B cell (primary cell): ENCODE data around the gene COL11A2.

Experiments
- EZH2 ChIP-seq: IDR thresholded peaks from 2 replicates; pipeline ENCODE4 v1.6.1; 2012; ENCODE audit warnings: borderline replicate concordance, low read depth, mild to moderate bottlenecking, moderate library complexity, low read length; ENCODE audit not compliant: insufficient read depth, poor library complexity, severe bottlenecking
- TF ChIP-seq, protein P1 (sequence below): fragments of 200-600 bp; IDR thresholded peaks from one replicate; pipeline ENCODE4 v1.8.0; 2022; ENCODE audit warnings: antibody characterized with exemption, mild to moderate bottlenecking

DNA sequence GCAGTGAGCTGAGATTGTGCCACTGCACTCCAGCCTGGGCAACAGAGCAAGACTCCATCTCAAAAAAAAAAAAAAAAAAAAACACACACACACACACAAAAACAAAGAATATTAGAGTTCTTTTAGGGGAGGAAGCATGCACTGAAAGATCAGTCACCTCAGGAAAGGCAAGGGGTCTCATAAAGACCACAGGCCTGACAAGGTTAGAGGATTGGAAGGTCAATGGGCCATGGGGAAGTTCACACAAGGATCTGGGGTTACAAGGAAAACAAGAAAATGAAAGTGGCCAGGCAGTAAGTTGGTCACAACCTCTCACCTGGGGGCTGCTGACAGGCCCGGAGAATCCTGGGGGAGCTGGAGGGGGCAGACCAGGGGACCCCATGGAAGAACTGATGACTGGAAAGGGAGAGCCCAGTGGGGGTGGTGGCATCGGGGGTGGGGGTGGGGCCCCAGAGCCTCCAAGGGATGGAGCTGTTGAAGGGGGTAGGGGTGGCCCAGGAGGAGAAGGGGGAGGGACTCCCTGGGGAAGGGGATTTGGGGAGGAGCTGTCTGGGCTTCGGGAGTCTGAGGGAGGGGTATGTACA is 6.7 kb upstream of the COL11A2 start:
- no peak for TF ChIP-seq EZH2
- TF ChIP-seq, protein P1, sequence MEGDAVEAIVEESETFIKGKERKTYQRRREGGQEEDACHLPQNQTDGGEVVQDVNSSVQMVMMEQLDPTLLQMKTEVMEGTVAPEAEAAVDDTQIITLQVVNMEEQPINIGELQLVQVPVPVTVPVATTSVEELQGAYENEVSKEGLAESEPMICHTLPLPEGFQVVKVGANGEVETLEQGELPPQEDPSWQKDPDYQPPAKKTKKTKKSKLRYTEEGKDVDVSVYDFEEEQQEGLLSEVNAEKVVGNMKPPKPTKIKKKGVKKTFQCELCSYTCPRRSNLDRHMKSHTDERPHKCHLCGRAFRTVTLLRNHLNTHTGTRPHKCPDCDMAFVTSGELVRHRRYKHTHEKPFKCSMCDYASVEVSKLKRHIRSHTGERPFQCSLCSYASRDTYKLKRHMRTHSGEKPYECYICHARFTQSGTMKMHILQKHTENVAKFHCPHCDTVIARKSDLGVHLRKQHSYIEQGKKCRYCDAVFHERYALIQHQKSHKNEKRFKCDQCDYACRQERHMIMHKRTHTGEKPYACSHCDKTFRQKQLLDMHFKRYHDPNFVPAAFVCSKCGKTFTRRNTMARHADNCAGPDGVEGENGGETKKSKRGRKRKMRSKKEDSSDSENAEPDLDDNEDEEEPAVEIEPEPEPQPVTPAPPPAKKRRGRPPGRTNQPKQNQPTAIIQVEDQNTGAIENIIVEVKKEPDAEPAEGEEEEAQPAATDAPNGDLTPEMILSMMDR, result no peak
